Germinal center (tissue), 1 donor: ENCODE measurements around the gene TNS3.

Experiments used
- DNase-seq: peaks from one replicate; pipeline ENCODE4 v3.0.0; 2012; ENCODE audit warnings: mixed read lengths, low spot score

TNS3 gene

DNA sequence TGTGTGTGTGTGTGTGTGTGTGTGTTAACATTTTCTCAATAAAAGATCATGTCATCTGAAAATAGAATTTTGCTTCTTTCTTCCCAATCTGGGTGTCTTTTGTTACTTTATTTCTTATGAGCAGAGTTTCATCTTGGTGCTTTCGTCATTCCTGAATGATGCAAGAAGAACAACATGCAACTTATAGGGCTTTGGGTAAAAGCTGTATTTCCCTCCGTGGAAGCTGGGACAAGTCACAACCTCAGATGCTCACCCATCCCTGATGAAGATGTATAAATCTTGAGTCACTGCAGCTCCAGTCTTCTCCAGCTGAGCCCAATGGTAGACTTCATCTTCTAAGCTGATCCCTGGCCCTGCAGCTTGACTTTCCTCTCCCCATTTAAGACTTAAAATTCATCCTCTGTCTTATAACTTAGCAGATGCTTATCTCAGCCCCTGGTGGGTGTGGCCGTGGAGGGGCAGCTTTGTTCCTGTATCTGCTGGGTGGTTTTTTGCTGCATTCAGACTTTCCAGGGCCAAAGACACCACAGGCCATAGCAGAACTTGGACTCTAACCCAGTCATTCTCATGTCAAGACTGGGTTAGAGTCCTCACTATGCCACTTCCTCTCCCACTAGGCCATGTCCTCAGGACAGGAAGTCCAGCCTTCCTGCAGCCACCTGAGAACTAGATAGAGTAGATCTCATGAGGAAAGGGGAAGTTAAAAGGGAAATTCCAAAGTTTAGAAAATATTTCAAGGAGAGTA is 356.4 kb downstream of the TNS3 start:
- DNase-seq, result no peak
